Measurements from ENCODE around the gene AP4S1.
A peak's percentile ranks its signal among the peaks of the same experiment; 100 is the strongest.
"Not testable (repeated sequence)": the region's sequence is repeated elsewhere in the genome, so short reads cannot be mapped to it uniquely, and the experiment has no call there.

AP4S1 gene

DNA sequence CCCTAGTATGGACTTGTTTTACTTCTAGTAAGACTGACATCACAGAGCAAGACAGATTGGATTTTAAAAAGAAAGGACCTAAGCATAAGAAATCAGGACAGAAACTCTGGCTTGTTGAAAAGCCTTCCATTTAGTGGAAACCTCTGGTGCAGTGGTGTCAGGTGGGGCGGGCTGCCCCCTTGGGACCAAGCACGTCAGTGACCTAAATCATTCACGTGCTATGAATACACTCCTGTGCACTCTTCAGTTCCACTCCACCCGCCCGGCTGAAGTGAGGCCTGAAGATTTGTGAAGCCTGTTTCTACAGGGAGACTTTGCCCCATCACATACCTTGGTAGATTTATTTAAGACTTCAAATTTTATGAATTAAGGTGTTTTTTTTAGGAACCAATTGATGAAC, 58.9 kb downstream of the AP4S1 start:
- no peak for TF ChIP-seq CTCF (IDR thresholded peaks at IDR 0.05; ENCODE audit: low read length, missing control alignments)
- H3K4me3 ChIP-seq (replicated peaks; ENCODE audit: low read depth, low read length), result no peak overlapping the region
- no peak for DNase-seq (ENCODE audit: low read depth)

DNA sequence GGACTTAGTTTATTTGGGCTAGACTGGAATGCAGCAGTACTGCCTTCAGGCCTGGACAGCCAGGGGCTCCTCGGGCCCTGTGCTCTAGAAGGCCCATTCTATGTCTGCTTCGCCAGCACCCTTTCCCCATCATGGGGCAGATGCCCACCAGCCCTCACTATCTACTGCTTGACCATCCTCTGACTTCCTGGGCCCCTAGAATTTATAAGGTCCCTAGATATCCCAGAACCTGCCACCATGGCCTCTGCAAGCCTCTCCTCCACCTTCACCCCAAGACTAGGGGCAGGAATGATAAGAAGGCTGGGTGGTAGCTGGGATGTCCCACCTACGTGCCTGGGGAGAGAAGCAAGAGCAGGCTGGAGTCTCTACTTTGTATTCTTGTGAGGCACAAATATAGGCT, 59.6 kb downstream of the AP4S1 start:
- no peak overlapping the region for H3K4me3 ChIP-seq (replicated peaks; ENCODE audit: low read depth, low read length)
- TF ChIP-seq CTCF (IDR thresholded peaks at IDR 0.05; ENCODE audit: low read length, missing control alignments), result no peak
- DNase-seq (ENCODE audit: low read depth), result no peak

DNA sequence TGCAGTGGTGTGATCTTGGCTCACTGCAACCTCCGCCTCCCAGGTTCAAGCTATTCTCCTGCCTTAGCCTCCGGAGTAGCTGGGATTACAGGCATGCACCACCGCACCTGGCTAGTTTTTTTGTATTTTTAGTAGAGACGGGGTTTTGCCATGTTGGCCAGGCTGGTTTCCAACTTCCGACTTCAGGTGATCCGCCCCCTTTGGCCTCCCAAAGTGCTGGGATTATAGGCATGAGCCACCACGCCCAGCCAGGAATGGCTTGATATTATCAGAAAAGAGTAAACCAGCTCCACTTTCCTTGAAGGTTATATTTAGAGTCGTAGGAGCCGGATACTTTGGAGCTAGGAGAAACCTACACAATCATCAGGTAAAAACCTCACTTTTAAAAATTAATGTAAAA, 61.0 kb downstream of the AP4S1 start:
- not testable (repeated sequence) for DNase-seq (ENCODE audit: low read depth); H3K4me3 ChIP-seq (replicated peaks; ENCODE audit: low read depth, low read length)

DNA sequence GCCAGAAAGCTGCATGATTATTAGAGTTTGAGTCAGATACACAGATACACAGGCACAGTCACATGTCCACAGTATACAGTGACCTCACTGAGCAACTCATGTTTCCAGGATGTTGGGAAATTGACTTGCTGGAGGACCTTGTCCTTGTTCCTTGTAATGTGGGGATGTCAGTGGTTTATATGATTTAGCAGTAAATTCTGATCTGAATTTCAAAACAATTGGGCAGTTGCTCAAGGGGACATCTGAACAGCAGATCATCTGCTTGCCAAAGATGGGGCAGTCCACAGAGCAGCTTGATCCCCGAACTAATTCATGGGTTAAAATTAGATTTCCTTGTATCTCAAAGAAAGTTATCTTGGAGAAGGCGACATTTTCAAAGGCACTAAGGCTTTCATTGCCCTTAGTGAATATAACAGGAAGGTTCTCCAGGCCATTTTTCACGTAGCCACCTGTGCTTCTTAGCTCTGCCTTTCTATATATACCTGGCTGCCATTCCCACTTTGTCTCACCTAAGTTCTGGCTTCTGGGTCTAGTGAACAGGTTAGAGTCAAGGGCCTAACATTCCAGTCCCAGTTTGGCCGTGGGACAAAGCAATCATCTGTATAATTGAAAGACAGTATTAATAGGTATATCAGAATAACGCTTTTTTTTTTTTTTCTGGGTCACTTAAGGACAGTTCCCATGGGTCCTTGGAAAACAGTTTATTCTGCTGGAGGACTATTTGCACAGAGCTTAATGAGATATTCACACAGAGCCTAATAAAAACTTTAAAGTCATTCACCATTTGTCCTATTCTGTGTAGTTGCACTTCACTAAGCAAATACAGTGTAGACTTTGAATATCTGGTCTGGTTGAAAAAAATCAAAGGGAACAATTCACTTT, 65.7 kb downstream of the AP4S1 start:
- no peak for TF ChIP-seq CTCF (IDR thresholded peaks at IDR 0.05; ENCODE audit: low read length, missing control alignments)
- H3K4me3 ChIP-seq (replicated peaks; ENCODE audit: low read depth, low read length), result no peak overlapping the region
- peak; percentile 96 for DNase-seq (ENCODE audit: low read depth)

DNA sequence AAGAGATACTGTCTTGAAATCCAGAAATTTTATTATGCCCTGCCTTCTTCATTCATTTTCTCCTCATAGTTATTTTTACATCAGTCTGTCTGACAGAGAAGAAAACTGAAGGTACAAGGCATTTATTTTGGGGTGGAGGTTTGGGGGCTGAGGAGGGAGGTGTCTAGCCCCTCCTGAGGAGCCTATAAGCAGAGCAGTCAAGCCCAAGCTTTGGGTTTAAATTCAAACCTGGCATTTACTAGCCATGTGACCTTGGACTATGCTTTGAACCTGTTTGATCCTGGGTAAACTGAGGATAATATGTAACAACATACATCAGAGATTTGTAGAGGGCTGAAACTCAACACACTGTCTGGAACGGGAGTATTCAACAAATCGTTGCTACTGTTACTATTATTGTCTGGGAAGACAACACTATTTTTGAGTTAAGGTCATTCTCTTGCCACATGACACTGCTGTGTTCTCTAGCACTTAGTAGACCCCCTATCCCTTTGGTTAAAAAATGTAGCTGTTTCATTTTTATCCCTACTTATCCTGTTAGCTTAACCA, 66.8 kb downstream of the AP4S1 start:
- no peak overlapping the region for H3K4me3 ChIP-seq (replicated peaks; ENCODE audit: low read depth, low read length)
- no peak for TF ChIP-seq CTCF (IDR thresholded peaks at IDR 0.05; ENCODE audit: low read length, missing control alignments)
- no peak for DNase-seq (ENCODE audit: low read depth)

DNA sequence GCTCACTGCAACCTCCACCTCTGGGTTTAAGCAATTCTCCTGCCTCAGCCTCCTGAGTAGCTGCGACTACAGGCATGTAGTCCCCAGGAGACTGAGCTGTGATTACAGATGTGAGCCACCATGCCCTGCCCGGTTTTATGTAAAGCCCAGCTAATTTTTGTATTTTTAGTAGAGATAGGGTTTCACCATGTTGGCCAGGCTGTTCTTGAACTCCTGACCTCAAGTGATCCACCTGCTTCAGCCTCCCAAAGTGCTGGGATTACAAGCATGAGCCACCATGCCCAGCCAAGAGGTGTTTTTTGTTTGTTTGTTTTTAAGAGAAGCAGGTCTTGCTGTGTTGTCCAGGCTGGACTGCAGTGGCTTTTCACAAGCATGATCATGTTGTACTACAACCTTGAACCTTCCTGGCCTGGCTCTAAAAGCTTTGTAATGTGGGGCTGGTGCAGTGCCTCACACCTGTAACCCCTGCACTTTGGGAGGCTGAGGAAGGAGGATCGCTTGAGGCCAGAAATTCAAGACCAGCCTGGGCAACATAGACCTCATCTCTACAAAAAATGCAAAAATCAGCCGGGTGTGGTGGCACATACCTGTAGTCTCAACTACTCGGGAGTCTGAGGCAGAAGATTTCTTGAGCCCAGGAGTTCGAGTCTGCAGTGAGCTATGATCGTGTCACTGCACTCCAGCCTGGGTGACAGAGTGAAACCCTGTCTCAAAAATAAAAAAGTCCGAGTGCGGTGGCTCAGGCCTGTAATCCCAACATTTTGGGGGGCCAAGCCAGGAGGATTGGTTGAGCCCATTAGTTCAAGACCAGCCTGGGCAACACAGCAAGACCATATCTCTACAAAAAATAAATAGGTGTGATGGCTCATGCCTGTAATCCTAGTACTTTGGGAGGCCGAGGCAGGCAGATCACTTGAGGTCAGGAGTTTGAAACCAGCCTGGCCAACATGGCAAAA, 68.7 kb downstream of the AP4S1 start:
- not testable (repeated sequence) for H3K4me3 ChIP-seq (replicated peaks; ENCODE audit: low read depth, low read length); DNase-seq (ENCODE audit: low read depth)

GRCh38 chr14:31095817-31096216, 70.4 kb downstream of the AP4S1 start:
- DNase-seq (ENCODE audit: low read depth); H3K4me3 ChIP-seq (replicated peaks; ENCODE audit: low read depth, low read length): not testable (repeated sequence)

DNA sequence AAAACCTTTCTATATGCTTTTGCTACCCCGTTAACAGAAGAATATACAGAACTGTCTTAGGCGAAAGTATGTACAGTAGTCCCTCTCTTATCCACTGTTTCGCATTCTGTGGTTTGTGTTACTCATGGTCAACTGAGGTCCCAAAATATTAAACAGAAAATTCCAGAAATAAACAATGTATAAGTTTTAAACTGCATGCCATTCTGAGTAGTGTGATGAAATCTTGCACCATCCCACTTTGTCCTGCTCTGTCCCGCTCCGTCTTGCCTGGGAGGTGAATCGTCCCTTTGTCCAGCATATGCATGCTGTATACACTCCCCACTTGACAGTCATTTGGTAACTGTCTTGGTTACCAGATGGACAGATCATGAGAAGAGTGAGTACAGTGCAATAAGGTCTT, 70.8 kb downstream of the AP4S1 start:
- H3K4me3 ChIP-seq (replicated peaks; ENCODE audit: low read depth, low read length), result no peak overlapping the region
- peak; percentile 26 for DNase-seq (ENCODE audit: low read depth)
- no peak for TF ChIP-seq CTCF (IDR thresholded peaks at IDR 0.05; ENCODE audit: low read length, missing control alignments)
